Activated T-cell treated with anti-CD3 and anti-CD28 coated beads, Interleukin-2, amount 50 U/mL, for 4 hours (primary cell): ENCODE results near the gene ISG20L2. TPM values are rescaled to one million over a fixed set of nuclear protein-coding genes. Genes with fewer than 3 reads are reported as not detected.
"Not testable (repeated sequence)": the region's sequence is repeated elsewhere in the genome, so short reads cannot be mapped to it uniquely, and the experiment has no call there.

Experiments used
- ATAC-seq, 2 donors: fragments of 200-7000 bp; cut with Tn5 transposase; one replicate each; pipeline ENCODE4 v1.10.0; 2021
- DNase-seq: peaks from one replicate; pipeline ENCODE4 v3.0.0-alpha.2; 2020
- H3K27me3 Mint-ChIP-seq: one replicate; pipeline ENCODE4 v1.8.0; 2021; ENCODE audit warnings: low read depth, mixed read lengths
- H3K36me3 Mint-ChIP-seq: one replicate; pipeline ENCODE4 v1.8.0; 2022; ENCODE audit warnings: mixed read lengths; ENCODE audit not compliant: insufficient read depth
- H3K4me1 Mint-ChIP-seq: one replicate; pipeline ENCODE4 v1.8.0; 2021; ENCODE audit warnings: low read depth, mixed read lengths
- H3K4me3 Mint-ChIP-seq: one replicate; pipeline ENCODE4 v1.8.0; 2021; ENCODE audit warnings: mild to moderate bottlenecking, moderate library complexity, mixed read lengths
- H3K9me3 Mint-ChIP-seq: one replicate; pipeline ENCODE4 v1.8.0; 2021; ENCODE audit warnings: mixed read lengths
- total RNA-seq, 3 donors: library from RNA; stranded (reverse); gene quantifications; one replicate each; pipeline ENCODE4 v1.2.1, GENCODE V29; 2021

Gene ISG20L2
- total RNA-seq, 3 donors from 2014 or later = 62.4 to 65.9 (median 63.8) TPM

- Mint-ChIP-seq H3K36me3 (peaks cover 13% of the 10 kb centered on the region), H3K4me1 (peaks cover 21% of the 10 kb centered on the region)
- not testable (repeated sequence) for DNase-seq, H3K27me3 Mint-ChIP-seq, ATAC-seq, H3K4me3 Mint-ChIP-seq, H3K9me3 Mint-ChIP-seq
These were observed 36.6 kb upstream of the ISG20L2 start for GRCh38 chr1:156765136-156765535.

DNA sequence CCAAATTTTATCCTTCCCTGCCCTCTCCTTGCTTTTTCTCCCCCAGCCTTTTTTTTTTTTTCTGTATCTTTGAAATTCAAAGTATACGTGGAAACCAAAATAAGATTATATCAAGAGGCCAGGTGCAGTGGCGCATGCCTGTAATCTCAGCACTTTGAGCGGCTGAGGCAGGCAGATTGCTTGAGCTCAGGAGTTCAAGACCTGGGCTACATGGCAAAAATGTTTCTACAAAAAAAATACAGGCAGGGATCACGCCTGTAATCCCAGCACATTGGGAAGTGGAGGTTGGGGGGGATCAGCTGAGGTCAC is 32.2 kb upstream of the ISG20L2 start:
- Mint-ChIP-seq H3K9me3 (no peaks in the 10 kb centered on the region), H3K36me3 (no peaks in the 10 kb centered on the region), H3K27me3 (no peaks in the 10 kb centered on the region), H3K4me3 (no peak overlapping the region), H3K4me1 (no peaks in the 10 kb centered on the region)
- DNase-seq (no peak), ATAC-seq (no peak)

- no peaks in the 10 kb centered on the region for H3K36me3 Mint-ChIP-seq
- DNase-seq = no peak
- H3K4me1 Mint-ChIP-seq = no peaks in the 10 kb centered on the region
- H3K27me3 Mint-ChIP-seq = no peaks in the 10 kb centered on the region
- ATAC-seq = no peak
- no peak overlapping the region for H3K4me3 Mint-ChIP-seq
- H3K9me3 Mint-ChIP-seq = no peaks in the 10 kb centered on the region
These were observed 31.7 kb upstream of the ISG20L2 start for GRCh38 chr1:156760092-156760795.

GRCh38 chr1:156757572-156758253 is 29.1 kb upstream of the ISG20L2 start:
- H3K4me1 Mint-ChIP-seq, H3K9me3 Mint-ChIP-seq, H3K27me3 Mint-ChIP-seq, ATAC-seq, DNase-seq, H3K4me3 Mint-ChIP-seq, H3K36me3 Mint-ChIP-seq: not testable (repeated sequence)

- DNase-seq (no peak), ATAC-seq (no peak)
- H3K9me3 Mint-ChIP-seq = no peaks in the 10 kb centered on the region
- H3K4me3 Mint-ChIP-seq = no peak overlapping the region
- H3K4me1 Mint-ChIP-seq = peaks cover 12% of the 10 kb centered on the region
- no peaks in the 10 kb centered on the region for H3K27me3 Mint-ChIP-seq
- no peaks in the 10 kb centered on the region for H3K36me3 Mint-ChIP-seq
These were observed 27.8 kb upstream of the ISG20L2 start for GRCh38 chr1:156756355-156756754.

DNA sequence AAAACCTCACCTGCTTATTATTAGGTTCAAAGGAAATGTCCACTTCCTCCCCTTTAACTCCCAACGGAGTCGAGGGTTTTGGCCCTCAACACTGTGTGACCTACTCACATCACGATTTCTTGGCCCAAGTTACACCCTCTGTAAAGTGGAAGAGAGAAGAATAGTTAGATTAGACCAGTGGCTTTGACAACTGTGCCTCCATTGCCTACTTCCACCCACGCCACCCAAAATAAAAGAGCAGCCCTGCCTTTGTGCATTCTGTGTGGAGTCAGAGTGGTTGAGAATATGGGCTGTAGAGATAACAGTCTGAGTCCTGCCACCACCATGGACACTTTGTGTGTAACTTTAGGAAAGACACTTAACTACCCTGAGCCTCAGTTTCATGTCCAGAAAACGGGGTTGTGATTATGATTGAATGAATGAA is 27.0 kb upstream of the ISG20L2 start:
- Mint-ChIP-seq H3K9me3 (no peaks in the 10 kb centered on the region), H3K4me1 (peaks cover 12% of the 10 kb centered on the region), H3K4me3 (no peak overlapping the region), H3K36me3 (no peaks in the 10 kb centered on the region), H3K27me3 (no peaks in the 10 kb centered on the region)
- DNase-seq (no peak), ATAC-seq (no peak)

DNA sequence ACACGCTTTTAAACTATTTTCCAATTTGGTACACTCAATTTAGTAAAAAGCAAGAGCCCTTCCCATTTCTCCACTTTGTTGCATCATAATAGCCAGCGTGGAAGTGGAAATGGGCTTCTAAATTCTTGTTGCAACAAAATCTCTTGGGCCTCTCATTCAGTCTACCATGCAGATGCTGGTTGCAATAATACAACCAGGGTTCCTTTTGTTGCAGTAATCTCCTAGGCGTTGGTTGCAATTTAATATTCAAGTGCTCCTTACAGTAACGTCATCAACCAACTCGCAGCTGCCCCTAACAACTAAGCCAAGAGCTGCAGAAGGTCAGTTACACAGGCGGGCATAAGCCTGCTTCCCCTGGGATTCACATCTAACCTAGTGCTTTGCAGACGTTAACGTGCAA is 25.7 kb upstream of the ISG20L2 start:
- no peaks in the 10 kb centered on the region for H3K9me3 Mint-ChIP-seq
- peaks cover 22% of the 10 kb centered on the region for H3K4me1 Mint-ChIP-seq
- H3K27me3 Mint-ChIP-seq = no peaks in the 10 kb centered on the region
- DNase-seq (no peak), ATAC-seq (no peak)
- H3K4me3 Mint-ChIP-seq = no peak overlapping the region
- no peaks in the 10 kb centered on the region for H3K36me3 Mint-ChIP-seq

DNA sequence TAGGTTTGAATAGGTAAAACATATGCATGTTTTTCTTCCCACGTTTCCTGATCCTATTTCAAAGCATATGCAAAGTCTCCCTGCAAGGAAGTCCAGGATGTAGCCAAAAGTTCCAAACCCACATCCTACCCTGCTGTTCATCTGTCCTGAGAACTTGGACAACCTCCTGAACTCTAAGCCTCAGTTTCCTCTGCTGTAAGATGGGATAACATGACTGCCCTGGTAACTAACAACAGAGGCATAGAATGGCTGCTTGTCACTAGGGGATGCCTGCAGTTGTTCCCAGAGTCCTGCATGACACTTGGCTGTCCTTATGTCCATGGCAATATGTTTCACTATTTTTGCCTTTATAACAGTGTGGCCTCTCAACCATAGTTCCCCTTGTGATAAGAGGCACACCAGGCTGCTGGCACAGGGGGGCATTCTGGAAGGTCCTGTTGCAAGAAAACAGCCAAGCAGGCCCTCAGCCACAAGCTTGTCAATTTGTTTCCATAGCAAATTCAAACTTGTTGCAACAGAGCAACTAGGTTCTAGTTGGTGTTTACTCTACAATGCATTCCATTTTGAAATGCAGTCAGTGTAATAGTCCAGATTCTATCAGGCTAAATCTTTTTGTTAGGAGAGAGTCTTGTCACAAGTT is 24.4 kb upstream of the ISG20L2 start:
- H3K4me1 Mint-ChIP-seq = peaks cover 35% of the 10 kb centered on the region

DNA sequence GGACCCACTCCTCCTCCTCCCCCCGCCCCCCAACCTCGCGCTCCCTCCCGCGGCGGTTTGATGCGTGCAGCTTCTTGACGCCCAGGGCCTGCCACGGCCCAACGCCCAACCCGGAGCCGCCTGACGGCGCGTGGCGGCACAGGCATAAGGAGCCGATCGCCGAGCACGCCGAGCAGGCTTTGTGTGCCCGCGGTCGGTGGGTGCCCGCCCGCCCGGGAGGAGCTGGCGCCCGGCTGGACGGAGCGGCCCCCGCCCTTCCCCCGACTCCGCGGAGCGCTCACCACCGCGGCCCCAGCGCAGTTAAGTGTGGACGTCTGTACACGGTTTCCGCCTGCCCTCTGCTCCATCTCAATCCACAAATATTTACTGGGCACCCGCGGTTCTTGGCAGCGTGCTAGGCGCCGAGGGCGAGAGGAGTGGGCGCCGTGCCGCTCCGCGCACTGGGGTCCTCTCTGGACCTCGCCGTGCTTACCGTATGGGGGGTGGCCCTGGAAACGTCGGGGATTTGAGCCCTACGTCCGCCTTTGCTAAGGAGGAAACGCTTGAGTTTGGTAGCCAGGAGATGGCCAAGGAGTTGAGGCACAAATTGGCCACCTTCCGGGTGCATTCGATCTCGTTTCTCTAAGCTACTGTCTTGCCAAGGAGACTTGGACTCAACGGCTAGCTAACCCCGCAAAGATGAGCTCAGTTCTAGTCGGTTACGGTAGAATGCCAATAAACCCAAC is 23.4 kb upstream of the ISG20L2 start:
- Mint-ChIP-seq H3K36me3 (no peaks in the 10 kb centered on the region), H3K9me3 (no peaks in the 10 kb centered on the region), H3K4me3 (peak overlapping the region; percentile 93), H3K4me1 (peaks cover 43% of the 10 kb centered on the region), H3K27me3 (no peaks in the 10 kb centered on the region)
- peak; percentile 85 to 86 for ATAC-seq
- peak; percentile 97 for DNase-seq

More for the DNA sequence above, 24.4 kb upstream of the ISG20L2 start:
- Mint-ChIP-seq H3K36me3 (no peaks in the 10 kb centered on the region), H3K4me3 (peak overlapping the region; percentile 93), H3K9me3 (no peaks in the 10 kb centered on the region), H3K27me3 (no peaks in the 10 kb centered on the region)
- ATAC-seq (no peak), DNase-seq (no peak)

DNA sequence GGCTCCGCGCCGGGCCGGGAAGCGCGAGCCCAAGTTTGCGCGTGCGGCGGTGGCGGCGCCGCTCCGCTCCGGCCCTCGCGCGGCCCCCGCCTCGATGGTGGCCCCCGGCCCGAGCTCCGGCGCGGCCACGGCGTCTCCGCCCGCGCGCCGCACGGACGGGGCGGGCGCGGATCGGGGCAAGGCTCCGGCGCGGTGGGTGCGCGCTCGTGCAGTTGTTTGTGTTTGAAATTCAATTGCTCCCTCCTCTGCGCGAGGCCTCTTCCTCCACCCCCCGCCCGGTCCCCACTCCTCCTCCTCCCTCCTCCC is 22.8 kb upstream of the ISG20L2 start, which contains the start of gene HDGF:
Gene HDGF (minus strand): TSS at position 225 of the 306 bp plus-strand sequence. CDS start 246 bp downstream, outside the sequence.
- ATAC-seq (no peak), DNase-seq (no peak)
- no peaks in the 10 kb centered on the region for H3K27me3 Mint-ChIP-seq
- peaks cover 46% of the 10 kb centered on the region for H3K4me1 Mint-ChIP-seq
- peak within 1 kb of the TSS; percentile 94 for H3K4me3 Mint-ChIP-seq
- H3K9me3 Mint-ChIP-seq = no peaks in the 10 kb centered on the region
- no peaks in the 10 kb centered on the region for H3K36me3 Mint-ChIP-seq

- ATAC-seq (peak; percentile 24 to 29), DNase-seq (peak; percentile 31)
- no peaks in the 10 kb centered on the region for H3K9me3 Mint-ChIP-seq
- peaks cover 2% of the 10 kb centered on the region for H3K36me3 Mint-ChIP-seq
- peaks cover 51% of the 10 kb centered on the region for H3K4me1 Mint-ChIP-seq
- peak overlapping the region; percentile 94 for H3K4me3 Mint-ChIP-seq
- H3K27me3 Mint-ChIP-seq = no peaks in the 10 kb centered on the region
These were observed 22.3 kb upstream of the ISG20L2 start for GRCh38 chr1:156750711-156751450.

- DNase-seq (peak; percentile 47), ATAC-seq (peak; percentile 8 to 12)
- peaks cover 57% of the 10 kb centered on the region for H3K4me1 Mint-ChIP-seq
- peaks cover 7% of the 10 kb centered on the region for H3K36me3 Mint-ChIP-seq
- peak overlapping the region; percentile 94 for H3K4me3 Mint-ChIP-seq
- no peaks in the 10 kb centered on the region for H3K9me3 Mint-ChIP-seq
- no peaks in the 10 kb centered on the region for H3K27me3 Mint-ChIP-seq
These were observed 21.7 kb upstream of the ISG20L2 start for GRCh38 chr1:156750191-156750672.

- Mint-ChIP-seq H3K9me3 (no peaks in the 10 kb centered on the region), H3K27me3 (no peaks in the 10 kb centered on the region), H3K4me1 (peaks cover 57% of the 10 kb centered on the region), H3K36me3 (peaks cover 7% of the 10 kb centered on the region), H3K4me3 (peak overlapping the region; percentile 94)
- ATAC-seq = no peak
- DNase-seq = no peak
These were observed 21.0 kb upstream of the ISG20L2 start for GRCh38 chr1:156749419-156750118.
